Right lobe of liver (tissue), 4 donors: ENCODE measurements around the gene PYGM.

ENCODE experiments used
- POLR2A ChIP-seq: fragments of 450-650 bp; IDR thresholded peaks from one replicate; pipeline ENCODE4 v1.6.1; 2017; ENCODE audit warnings: antibody characterized with exemption, mild to moderate bottlenecking
- TF ChIP-seq, protein P1 (sequence below), 4 donors: fragments of 200-600 bp in 3 of 4; fragments of 450-650 bp in 1 of 4; IDR thresholded peaks; one replicate each; pipeline versions ENCODE4 v1.5.1 to v1.8.0; 2016 to 2022; ENCODE audit warnings: antibody characterized with exemption in 4 of 4, mild to moderate bottlenecking in 2 of 4
- donor health status: DM: no; HTN: no; CAD: no.
- donor health status: DM: no; HTN: no; CAD: no.
- donor health status: DM: no; HTN: yes; CAD: no.

DNA sequence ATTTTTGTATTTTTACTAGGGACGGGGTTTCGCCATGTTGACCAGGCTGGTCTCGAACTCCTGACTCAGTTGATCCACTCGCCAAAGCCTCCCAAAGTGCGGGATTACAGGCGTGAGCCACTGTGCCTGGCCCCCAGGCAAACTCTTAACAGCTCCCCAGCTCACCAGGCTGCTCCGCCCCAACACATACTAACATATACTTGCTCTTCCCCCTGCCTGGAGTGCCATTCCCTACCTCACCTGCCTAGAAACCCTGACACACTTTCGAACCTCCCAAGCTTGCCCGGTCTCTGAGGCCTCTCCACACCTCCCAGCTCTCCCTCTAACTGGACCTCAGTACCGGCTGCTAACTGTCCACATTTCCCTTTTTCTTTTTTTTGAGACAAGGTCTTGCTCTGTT, 34.8 kb upstream of the PYGM start:
- no peak for TF ChIP-seq POLR2A
- TF ChIP-seq, protein P1, sequence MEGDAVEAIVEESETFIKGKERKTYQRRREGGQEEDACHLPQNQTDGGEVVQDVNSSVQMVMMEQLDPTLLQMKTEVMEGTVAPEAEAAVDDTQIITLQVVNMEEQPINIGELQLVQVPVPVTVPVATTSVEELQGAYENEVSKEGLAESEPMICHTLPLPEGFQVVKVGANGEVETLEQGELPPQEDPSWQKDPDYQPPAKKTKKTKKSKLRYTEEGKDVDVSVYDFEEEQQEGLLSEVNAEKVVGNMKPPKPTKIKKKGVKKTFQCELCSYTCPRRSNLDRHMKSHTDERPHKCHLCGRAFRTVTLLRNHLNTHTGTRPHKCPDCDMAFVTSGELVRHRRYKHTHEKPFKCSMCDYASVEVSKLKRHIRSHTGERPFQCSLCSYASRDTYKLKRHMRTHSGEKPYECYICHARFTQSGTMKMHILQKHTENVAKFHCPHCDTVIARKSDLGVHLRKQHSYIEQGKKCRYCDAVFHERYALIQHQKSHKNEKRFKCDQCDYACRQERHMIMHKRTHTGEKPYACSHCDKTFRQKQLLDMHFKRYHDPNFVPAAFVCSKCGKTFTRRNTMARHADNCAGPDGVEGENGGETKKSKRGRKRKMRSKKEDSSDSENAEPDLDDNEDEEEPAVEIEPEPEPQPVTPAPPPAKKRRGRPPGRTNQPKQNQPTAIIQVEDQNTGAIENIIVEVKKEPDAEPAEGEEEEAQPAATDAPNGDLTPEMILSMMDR (IDR thresholded peaks at IDR 0.05): no peak
